SK-N-SH (cell line): ENCODE results near the gene PARP15. TPM values are rescaled to one million over a fixed set of nuclear protein-coding genes. Genes with fewer than 3 reads are reported as not detected.

Source experiments
- CTCF ChIA-PET: fragments of 300-600, 350-600 bp; formaldehyde crosslinking; extraction: SDS; loops from one replicate; lab custom pipeline; 2021; lab: Yijun Ruan, JAX
- POLR2A ChIA-PET: fragments of 350-600 bp; sonication (Branson Sonifier 250); formaldehyde crosslinking; extraction: SDS; loops from one replicate; lab custom pipeline; 2020; ENCODE audit warnings: antibody characterized with exemption, inconsistent platforms; lab: Yijun Ruan, JAX
- DNase-seq: peaks from one replicate; pipeline ENCODE4 v3.0.0; 2012
- H2AFZ ChIP-seq: fragments of 200-600 bp; sonication (generic); 2 replicates; pipeline ENCODE4 v1.8.1; 2016; ENCODE audit warnings: antibody characterized with exemption, mild to moderate bottlenecking, low read depth
- H3F3A ChIP-seq: fragments of 200-600 bp; sonication (generic); replicated peaks from 2 replicates; pipeline ENCODE3; 2016; ENCODE audit warnings: antibody characterized with exemption, mild to moderate bottlenecking; ENCODE audit not compliant: insufficient read depth
- H3K27ac ChIP-seq, 2 experiments: fragments of 200-500 bp in 1 of 2; fragments of 200-600 bp in 1 of 2; sonication (Bioruptor generic) in 1 of 2; sonication (generic), shearing (Covaris generic) in 1 of 2; 2 replicates each; pipeline versions ENCODE4 v1.5.1 to v1.6.1; 2014 to 2016; ENCODE audit warnings: low read depth in 2 of 2, inconsistent platforms in 1 of 2, low read length in 1 of 2, mild to moderate bottlenecking in 1 of 2, mixed read lengths in 1 of 2
- H3K27me3 ChIP-seq: fragments of 200-600 bp; sonication (generic), shearing (Covaris generic); 2 replicates; pipeline ENCODE4 v1.6.1; 2016; ENCODE audit warnings: mixed run types; ENCODE audit not compliant: insufficient read depth
- H3K36me3 ChIP-seq, 2 experiments: fragments of 200-500 bp in 1 of 2; fragments of 200-600 bp in 1 of 2; sonication (Bioruptor generic) in 1 of 2; sonication (generic) in 1 of 2; replicated peaks in 1 of 2; 2 replicates each; pipeline versions ENCODE3 to v1.5.1; 2014 to 2016; ENCODE audit warnings: low read length in 1 of 2, mild to moderate bottlenecking in 1 of 2; ENCODE audit not compliant: insufficient read depth in 2 of 2, control insufficient read depth in 1 of 2
- H3K4me1 ChIP-seq, 2 experiments: fragments of 200-500 bp in 1 of 2; fragments of 200-600 bp in 1 of 2; sonication (Bioruptor generic) in 1 of 2; sonication (generic), shearing (Covaris generic) in 1 of 2; 2 replicates each; pipeline versions ENCODE4 v1.5.1 to v1.6.1; 2014 to 2016; ENCODE audit warnings: low read depth in 1 of 2, low read length in 1 of 2, mixed run types in 1 of 2; ENCODE audit not compliant: insufficient read depth in 2 of 2, control insufficient read depth in 1 of 2
- H3K4me2 ChIP-seq: fragments of 200-600 bp; sonication (generic), shearing (Covaris generic); 2 replicates; pipeline ENCODE4 v1.6.1; 2017; ENCODE audit warnings: mixed run types
- H3K4me3 ChIP-seq, 2 experiments: fragments of 200-500 bp in 1 of 2; fragments of 200-600 bp in 1 of 2; sonication (Bioruptor generic) in 1 of 2; sonication (generic), shearing (Covaris generic) in 1 of 2; 2 replicates each; pipeline versions ENCODE4 v1.5.1 to v1.8.1; 2014 to 2016; ENCODE audit warnings: low read depth in 2 of 2, inconsistent platforms in 1 of 2, low read length in 1 of 2, mild to moderate bottlenecking in 1 of 2, mixed read lengths in 1 of 2, moderate library complexity in 1 of 2
- H3K79me2 ChIP-seq: fragments of 200-600 bp; sonication (generic); 2 replicates; pipeline ENCODE4 v1.8.1; 2017; ENCODE audit warnings: mild to moderate bottlenecking; ENCODE audit not compliant: insufficient read depth
- H3K9ac ChIP-seq: fragments of 200-600 bp; sonication (generic); 2 replicates; pipeline ENCODE4 v1.6.1; 2017; ENCODE audit warnings: mixed run types
- H3K9me2 ChIP-seq: fragments of 200-600 bp; sonication (generic); 2 replicates; pipeline ENCODE4 v1.6.1; 2017; ENCODE audit warnings: mixed run types
- H3K9me3 ChIP-seq: fragments of 200-600 bp; sonication (generic); 2 replicates; pipeline ENCODE4 v1.6.1; 2017; ENCODE audit warnings: mixed run types, mild to moderate bottlenecking, moderate library complexity
- H4K20me1 ChIP-seq: fragments of 200-600 bp; sonication (generic); 2 replicates; pipeline ENCODE4 v1.6.1; 2017; ENCODE audit warnings: mild to moderate bottlenecking, mixed run types; ENCODE audit not compliant: insufficient read depth
- CHD2 ChIP-seq: fragments of 150-350 bp; IDR thresholded peaks from 2 replicates; pipeline ENCODE4 v1.6.1; 2018; ENCODE audit warnings: low read length; ENCODE audit not compliant: partially characterized antibody
- CTCF ChIP-seq: fragments of 200-600 bp; sonication (generic); IDR thresholded peaks from 2 replicates; pipeline ENCODE4 v1.6.1; 2017; ENCODE audit warnings: antibody characterized with exemption, mild to moderate bottlenecking, moderate library complexity
- ELF1 ChIP-seq: IDR thresholded peaks from 2 replicates; pipeline ENCODE4 v1.4.0; 2012
- EZH2phosphoT487 ChIP-seq: fragments of 200-600 bp; sonication (generic); IDR thresholded peaks from 2 replicates; pipeline ENCODE4 v1.6.1; 2017; ENCODE audit warnings: low read depth, mixed run types, mild to moderate bottlenecking, antibody characterized with exemption, moderate library complexity, borderline replicate concordance
- FOSL2 ChIP-seq: IDR thresholded peaks from 2 replicates; pipeline ENCODE4 v1.4.0; 2012; ENCODE audit warnings: low read depth, mild to moderate bottlenecking, moderate library complexity, borderline replicate concordance
- FOXM1 ChIP-seq: IDR thresholded peaks from 2 replicates; pipeline ENCODE4 v1.4.0; 2012; ENCODE audit warnings: low read depth, mild to moderate bottlenecking
- GABPA ChIP-seq: IDR thresholded peaks from 2 replicates; pipeline ENCODE4 v1.4.0; 2012; ENCODE audit warnings: low read depth, mild to moderate bottlenecking
- JUND ChIP-seq: IDR thresholded peaks from 2 replicates; pipeline ENCODE4 v1.4.0; 2012
- MAX ChIP-seq: IDR thresholded peaks from 2 replicates; pipeline ENCODE4 v1.4.0; 2012; ENCODE audit warnings: low read depth
- MEF2A ChIP-seq: IDR thresholded peaks from 2 replicates; pipeline ENCODE4 v1.4.0; 2012; ENCODE audit warnings: low read depth, borderline replicate concordance
- MXI1 ChIP-seq: IDR thresholded peaks from 2 replicates; pipeline ENCODE4 v1.6.1; 2012; ENCODE audit warnings: mild to moderate bottlenecking, low read depth, low read length, improper control_type of control experiment
- PBX3 ChIP-seq: IDR thresholded peaks from 2 replicates; pipeline ENCODE4; 2012
- POLR2AphosphoS5 ChIP-seq: IDR thresholded peaks from 2 replicates; pipeline ENCODE4 v1.6.1; 2012; ENCODE audit warnings: low read depth, low read length
- RFX5 ChIP-seq: IDR thresholded peaks from 2 replicates; pipeline ENCODE4 v1.6.1; 2012; ENCODE audit warnings: mild to moderate bottlenecking, improper control_type of control experiment, low read length
- SIN3A ChIP-seq: IDR thresholded peaks from 2 replicates; pipeline ENCODE4 v1.6.1; 2012; ENCODE audit warnings: low read depth, mild to moderate bottlenecking, low read length, moderate library complexity, borderline replicate concordance
- TAF1 ChIP-seq: IDR thresholded peaks from 2 replicates; pipeline ENCODE4 v1.6.1; 2012; ENCODE audit warnings: low read depth, mild to moderate bottlenecking, low read length, moderate library complexity, borderline replicate concordance
- TCF12 ChIP-seq: IDR thresholded peaks from 2 replicates; pipeline ENCODE4 v1.4.0; 2012
- YY1 ChIP-seq: IDR thresholded peaks from 2 replicates; pipeline ENCODE4 v1.4.0; 2012; ENCODE audit warnings: low read depth, mild to moderate bottlenecking
- ZBTB33 ChIP-seq: IDR thresholded peaks from 2 replicates; pipeline ENCODE4 v1.4.0; 2012; ENCODE audit warnings: low read depth, borderline replicate concordance
- WGBS: methylation state at CpG from one replicate; pipeline ENCODE4 v1.1.6; 2017; ENCODE audit warnings: low lambda C conversion rate; 5-methylcytosine and 5-hydroxymethylcytosine counted together
- polyA plus RNA-seq, 3 experiments: library from polyadenylated mRNA; depleted of rRNA; stranded (reverse); fragments of >200 nt; gene quantifications; 2 replicates each; pipeline ENCODE4 v1.2.3, GENCODE V29; 2012

Gene PARP15
- polyA plus RNA-seq, 1 of the 3 experiments (the other 2 are of a cell fraction): not detected

GRCh38 chr3:122618614-122619013 lies 41.2 kb downstream of the PARP15 start:
- Histone ChIP-seq H3K79me2 (no peaks in the 10 kb centered on the region), H3K9me2 (no peaks in the 10 kb centered on the region), H4K20me1 (no peaks in the 10 kb centered on the region), H3K27me3 (peaks cover 10% of the 10 kb centered on the region; the same call in 1 of the 2 replicates)
- no peak for TF ChIP-seq TAF1
- TF ChIP-seq CHD2: no peak
- TF ChIP-seq, all 33 proteins: peak for 0
- Histone ChIP-seq H3K9me3 (no peaks in the 10 kb centered on the region), H3K27ac (no peak overlapping the region), H3K4me3 (no peak overlapping the region), H2AFZ (no peak overlapping the region), H3K36me3 (no peaks in the 10 kb centered on the region), H3K9ac (no peak overlapping the region), H3K4me1 (no peaks in the 10 kb centered on the region), H3K4me2 (no peak overlapping the region), H3F3A (no peaks in the 10 kb centered on the region)
- WGBS: 61% methylated on average over 3 of the region's 3 CpGs
- DNase-seq: no peak
- POLR2A ChIA-PET: no interaction called here
- CTCF ChIA-PET: no interaction called here

GRCh38 chr3:122619040-122619439 lies 41.6 kb downstream of the PARP15 start:
- no peak overlapping the region for H3K4me3 ChIP-seq
- ChIA-PET CTCF (no interaction called here), POLR2A (no interaction called here)
- no peaks in the 10 kb centered on the region for H3K9me3 ChIP-seq
- H3K36me3 ChIP-seq: no peaks in the 10 kb centered on the region
- H3K4me1 ChIP-seq: no peaks in the 10 kb centered on the region
- no peaks in the 10 kb centered on the region for H3F3A ChIP-seq
- no peak overlapping the region for H2AFZ ChIP-seq
- H3K79me2 ChIP-seq: no peaks in the 10 kb centered on the region
- H3K27me3 ChIP-seq: peaks cover 10% of the 10 kb centered on the region; the same call in 1 of the 2 replicates
- H4K20me1 ChIP-seq: no peaks in the 10 kb centered on the region
- no peak overlapping the region for H3K9ac ChIP-seq
- no peaks in the 10 kb centered on the region for H3K9me2 ChIP-seq
- no peak overlapping the region for H3K27ac ChIP-seq
- 40% methylated on average over 4 of the region's 4 CpGs for WGBS
- no peak for TF ChIP-seq EZH2phosphoT487
- TF ChIP-seq POLR2AphosphoS5: no peak
- no peak for TF ChIP-seq TCF12
- no peak for TF ChIP-seq JUND
- no peak for TF ChIP-seq MXI1
- TF ChIP-seq ELF1: no peak
- TF ChIP-seq MEF2A: no peak
- TF ChIP-seq CTCF: no peak
- TF ChIP-seq SIN3A: no peak
- TF ChIP-seq PBX3: no peak
- no peak for TF ChIP-seq GABPA
- no peak for TF ChIP-seq YY1
- TF ChIP-seq ZBTB33: no peak
- TF ChIP-seq FOXM1: no peak
- no peak for TF ChIP-seq MAX
- TF ChIP-seq RFX5: no peak
- no peak for TF ChIP-seq FOSL2
- TF ChIP-seq, all 33 proteins: peak for 0
- no peak overlapping the region for H3K4me2 ChIP-seq
- no peak for DNase-seq
